Spleen (tissue), 11 donors: ENCODE measurements around the gene TEX13C. TPM values are rescaled to one million over a fixed set of nuclear protein-coding genes. Genes with fewer than 3 reads are reported as not detected.

Source experiments
- DNase-seq: peaks from one replicate; pipeline ENCODE4 v3.0.0-alpha.2; 2020
- H3K27ac ChIP-seq, 8 donors: fragments of 200-600 bp; sonication (generic) in 7 of 8; 1 replicate in 4 of 8; 2 replicates in 4 of 8; pipeline versions ENCODE4 v1.5.0 to v1.8.0; 2016 to 2021; ENCODE audit warnings: inconsistent platforms in 4 of 8, mild to moderate bottlenecking in 4 of 8, moderate library complexity in 1 of 8
- H3K27me3 ChIP-seq, 7 donors: fragments of 200-600 bp; sonication (generic) in 6 of 7; replicated peaks in 1 of 7; 1 replicate in 4 of 7; 2 replicates in 3 of 7; pipeline versions ENCODE4 v1.5.0 to v1.8.0; 2016 to 2021; ENCODE audit warnings: inconsistent platforms in 3 of 7, mild to moderate bottlenecking in 1 of 7
- H3K36me3 ChIP-seq, 6 donors: fragments of 200-600 bp; sonication (generic) in 5 of 6; 1 replicate in 4 of 6; 2 replicates in 2 of 6; pipeline versions ENCODE4 v1.5.0 to v1.8.0; 2016 to 2021; ENCODE audit warnings: inconsistent platforms in 2 of 6
- H3K4me1 ChIP-seq, 6 donors: fragments of 200-600 bp; sonication (generic) in 5 of 6; 1 replicate in 3 of 6; 2 replicates in 3 of 6; pipeline versions ENCODE4 v1.5.0 to v1.8.0; 2016 to 2021; ENCODE audit warnings: inconsistent platforms in 3 of 6
- H3K4me3 ChIP-seq, 8 donors: fragments of 200-600 bp; sonication (generic) in 7 of 8; 1 replicate in 4 of 8; 2 replicates in 4 of 8; pipeline versions ENCODE4 v1.5.0 to v1.8.0; 2016 to 2021; ENCODE audit warnings: inconsistent platforms in 4 of 8, mild to moderate bottlenecking in 4 of 8, moderate library complexity in 2 of 8
- H3K9me3 ChIP-seq, 8 donors: fragments of 200-600 bp; sonication (generic) in 7 of 8; 1 replicate in 4 of 8; 2 replicates in 4 of 8; pipeline versions ENCODE4 v1.5.0 to v1.8.0; 2016 to 2021; ENCODE audit warnings: inconsistent platforms in 4 of 8
- CTCF ChIP-seq, 11 experiments: fragments of 200-600 bp in 7 of 11; fragments of 450-650 bp in 4 of 11; sonication (generic) in 4 of 11; IDR thresholded peaks in 8 of 11; conservative IDR thresholded peaks in 3 of 11; 1 replicate in 7 of 11; 2 replicates in 4 of 11; pipeline versions ENCODE4 v1.4.0 to v1.8.0; 2016 to 2021; ENCODE audit warnings: antibody characterized with exemption in 11 of 11, inconsistent platforms in 4 of 11, mild to moderate bottlenecking in 1 of 11
- POLR2A ChIP-seq, 3 donors: fragments of 450-650 bp; IDR thresholded peaks; one replicate each; pipeline ENCODE4 v1.5.1; 2017; ENCODE audit warnings: antibody characterized with exemption in 3 of 3, mild to moderate bottlenecking in 1 of 3
- POLR2AphosphoS5 ChIP-seq, 3 donors: sonication (generic); formaldehyde crosslinking; IDR thresholded peaks; one replicate each; pipeline ENCODE4 v1.5.1; 2017; ENCODE audit warnings: antibody characterized with exemption in 3 of 3
- WGBS, 5 donors: extraction: QIAGEN DNeasy Blood & Tissue Kit in 3 of 5; methylation state at CpG; one replicate each; pipeline versions ENCODE4 v1.1.5 to v1.1.7; 2013 to 2018; 5-methylcytosine and 5-hydroxymethylcytosine counted together
- intact Hi-C: fragments of 100-400 bp; cut with DNase I; formaldehyde crosslinking; loops from one replicate; pipeline ENCODE4 v1.15.0; 2023; ENCODE audit warnings: low total_unique reads
- polyA plus RNA-seq, 3 donors: library from polyadenylated mRNA; stranded (reverse); fragments of 200-250 nt; gene quantifications; one replicate each; pipeline ENCODE4 v1.2.1, GENCODE V29; 2013
- total RNA-seq, 7 donors: library from RNA; depleted of rRNA in 3 of 7; stranded (reverse); fragments of >200 nt in 3 of 7; fragmentation: NEBNext Ultra II Directional in 4 of 7; extraction: Animal tissue kit (Norgen Biotek cat#: 25700) in 4 of 7; gene quantifications; one replicate each; pipeline versions ENCODE4 v1.1.0 to v1.2.1, GENCODE V29; 2016 to 2021
- donor health status: healthy with polysubstance abuse.
- donor health status: DM: no; HTN: no; CAD: no; lungs with moderate emphysema.
- donor health status: DM: no; HTN: no; CAD: no.
- donor health status: Bipolar disorder and iron deficiency.
- donor health status: healthy.
- donor health status: DM: no; HTN: no; CAD: no.
- donor health status: DM: yes; HTN: yes; CAD: no.

The TEX13C gene
- total and polyA plus RNA-seq, 10 donors, result not detected

- TF ChIP-seq POLR2AphosphoS5 (IDR thresholded peaks at IDR 0.05), result no peak
- TF ChIP-seq CTCF (IDR thresholded peaks at IDR 0.05 in 8 of 11, conservative IDR thresholded peaks at IDR 0.05 in 3 of 11), result no peak
- TF ChIP-seq POLR2A (IDR thresholded peaks at IDR 0.05), result no peak
- Histone ChIP-seq H3K4me1 (no peaks in the 10 kb centered on the region), H3K27me3 (no peaks in the 10 kb centered on the region), H3K9me3 (no peaks in the 10 kb centered on the region), H3K27ac (no peak overlapping the region), H3K4me3 (no peak overlapping the region), H3K36me3 (no peaks in the 10 kb centered on the region)
- WGBS, 5 donors, result 40 to 86% (median 77%) methylated on average over 1 to 3 of the region's 3 CpGs; no CpG with 5 or more reads in 1 of the 5 donors
- intact Hi-C loops, result no loop called here
- DNase-seq, result no peak
Measured at GRCh38 chrX:125326599-125326998, 6.9 kb downstream of the TEX13C start.

- Histone ChIP-seq H3K4me3 (no peak overlapping the region), H3K36me3 (no peaks in the 10 kb centered on the region), H3K27me3 (no peaks in the 10 kb centered on the region), H3K27ac (no peak overlapping the region), H3K9me3 (no peaks in the 10 kb centered on the region), H3K4me1 (no peaks in the 10 kb centered on the region)
- WGBS, 5 donors, result 84 to 98% (median 91%) methylated on average over 8 to 12 of the region's 12 CpGs
- DNase-seq, result no peak
- intact Hi-C loops, result no loop called here
- TF ChIP-seq CTCF (IDR thresholded peaks at IDR 0.05 in 8 of 11, conservative IDR thresholded peaks at IDR 0.05 in 3 of 11) (no peak), POLR2A (IDR thresholded peaks at IDR 0.05) (no peak), POLR2AphosphoS5 (IDR thresholded peaks at IDR 0.05) (no peak)
Measured at GRCh38 chrX:125327891-125328290, 8.2 kb downstream of the TEX13C start.

GRCh38 chrX:125333583-125333982, 13.9 kb downstream of the TEX13C start:
- 30 to 75% (median 51%) methylated on average over 2 of the region's 2 CpGs for WGBS, 5 donors
- no peak for DNase-seq
- no peaks in the 10 kb centered on the region for H3K4me1 ChIP-seq
- H3K27ac ChIP-seq, result no peak overlapping the region
- no peaks in the 10 kb centered on the region for H3K36me3 ChIP-seq
- TF ChIP-seq CTCF (IDR thresholded peaks at IDR 0.05 in 8 of 11, conservative IDR thresholded peaks at IDR 0.05 in 3 of 11), result no peak
- no peaks in the 10 kb centered on the region for H3K27me3 ChIP-seq
- H3K4me3 ChIP-seq, result no peak overlapping the region
- intact Hi-C loops, result no loop called here
- no peaks in the 10 kb centered on the region for H3K9me3 ChIP-seq

- DNase-seq, result no peak
- Histone ChIP-seq H3K36me3 (no peaks in the 10 kb centered on the region), H3K9me3 (no peaks in the 10 kb centered on the region), H3K4me1 (no peaks in the 10 kb centered on the region), H3K4me3 (no peak overlapping the region), H3K27ac (no peak overlapping the region), H3K27me3 (no peaks in the 10 kb centered on the region)
- intact Hi-C loops, result no loop called here
- no peak for TF ChIP-seq CTCF (IDR thresholded peaks at IDR 0.05 in 8 of 11, conservative IDR thresholded peaks at IDR 0.05 in 3 of 11)
- no peak for TF ChIP-seq POLR2AphosphoS5 (IDR thresholded peaks at IDR 0.05)
- TF ChIP-seq POLR2A (IDR thresholded peaks at IDR 0.05), result no peak
- 49 to 83% (median 69%) methylated on average over 4 of the region's 4 CpGs for WGBS, 5 donors
Measured at GRCh38 chrX:125340490-125340889, 20.8 kb downstream of the TEX13C start.
